Measurements from ENCODE around the gene ERBB4.

The ERBB4 gene

DNA sequence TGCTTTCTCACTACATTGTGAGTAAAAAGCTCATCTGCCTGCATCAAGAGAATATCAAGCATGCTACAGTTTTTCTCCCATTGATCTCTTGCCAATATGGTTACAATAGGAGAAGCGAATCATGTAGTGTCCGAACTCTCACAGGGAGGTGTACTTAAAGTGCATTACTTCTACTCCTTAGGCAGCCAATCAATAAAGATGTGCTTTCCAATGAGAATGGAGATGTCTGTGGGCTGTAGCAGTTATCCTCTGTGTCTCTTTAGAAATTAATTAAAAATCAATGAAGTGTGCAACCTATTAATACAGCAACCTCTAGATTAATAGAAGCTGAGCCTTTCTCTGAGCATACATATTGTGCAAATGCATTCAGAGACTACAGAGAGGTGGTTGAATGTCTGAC lies 1098.5 kb downstream of the ERBB4 start:
- DNase-seq: no peak

GRCh38 chr2:211439011-211439410 lies 1099.6 kb downstream of the ERBB4 start:
- no peak for DNase-seq

GRCh38 chr2:211437396-211437795 lies 1101.2 kb downstream of the ERBB4 start:
- DNase-seq: no peak

GRCh38 chr2:211436182-211436581 lies 1102.4 kb downstream of the ERBB4 start:
- no peak for DNase-seq

DNA sequence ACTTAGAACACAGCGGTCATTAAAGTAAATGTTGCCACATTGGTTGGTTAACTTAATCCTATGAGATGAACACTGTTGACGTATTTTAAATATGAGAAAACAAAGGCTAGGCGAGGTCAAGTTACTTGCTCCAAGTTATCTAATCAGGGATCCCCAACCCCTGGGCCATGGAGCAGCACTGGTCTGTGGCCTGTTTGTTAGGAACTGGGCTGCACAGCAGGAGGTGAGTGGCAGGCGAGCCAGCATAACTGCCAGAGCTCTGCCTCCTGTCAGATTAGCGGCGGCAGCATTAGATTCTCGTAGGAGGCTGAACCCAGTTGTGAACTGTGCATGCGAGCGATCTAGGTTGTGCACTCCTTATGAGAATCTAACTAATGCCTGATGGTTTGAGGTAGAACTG lies 1103.3 kb downstream of the ERBB4 start:
- DNase-seq: no peak

GRCh38 chr2:211434773-211435172 lies 1103.8 kb downstream of the ERBB4 start:
- DNase-seq: no peak

DNA sequence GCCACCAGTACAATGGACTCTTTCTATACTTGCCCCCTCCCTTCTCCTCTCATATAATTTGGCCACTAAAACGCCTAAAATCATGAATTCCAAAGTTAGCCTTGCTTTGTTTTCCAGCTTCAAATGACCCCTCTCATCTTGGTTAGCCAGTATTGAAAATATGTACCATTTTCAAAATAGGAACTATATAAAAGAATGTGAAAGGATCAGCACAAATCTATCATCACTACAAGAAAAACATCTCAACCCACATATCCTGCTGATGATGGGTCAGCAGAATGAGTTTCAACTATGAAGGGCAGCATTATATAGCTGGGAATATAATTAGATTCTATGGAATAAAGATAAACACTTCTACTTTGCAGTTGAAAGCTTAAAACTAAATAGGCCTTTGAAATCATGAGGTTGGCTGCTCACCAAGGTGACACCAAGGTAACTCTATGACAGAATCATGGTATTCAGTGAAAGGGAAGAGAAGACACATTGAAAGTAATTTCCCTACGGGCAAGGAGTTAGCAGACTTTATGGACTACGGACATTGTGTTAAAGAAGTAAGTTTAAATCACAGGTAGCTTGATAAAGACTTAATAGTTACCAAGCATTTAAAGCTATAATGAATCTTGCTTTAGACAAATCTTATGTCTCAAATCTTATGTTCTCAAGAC lies 1109.2 kb downstream of the ERBB4 start:
- no peak for DNase-seq

- DNase-seq: no peak
Observed at GRCh38 chr2:211426240-211426639, 1112.4 kb downstream of the ERBB4 start.

DNA sequence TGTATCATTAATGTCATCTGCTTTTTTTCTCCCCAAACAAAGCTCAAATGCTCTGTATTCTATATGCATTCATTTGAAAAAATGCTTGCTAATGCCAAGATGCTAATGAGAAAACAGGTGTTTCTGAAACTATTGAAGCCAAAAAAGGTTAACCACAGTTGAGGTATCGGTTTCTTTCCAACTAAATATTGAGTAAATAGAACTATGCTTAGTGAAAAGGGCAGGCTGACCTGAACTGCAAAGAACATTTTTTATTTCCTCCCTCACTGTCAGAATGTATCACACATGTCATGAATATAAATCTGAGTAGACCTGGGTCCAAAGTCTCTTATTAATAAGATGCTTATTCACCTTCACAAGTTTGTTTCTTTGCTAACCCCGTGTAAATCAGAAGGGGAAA lies 1115.6 kb downstream of the ERBB4 start:
- no peak for DNase-seq

DNA sequence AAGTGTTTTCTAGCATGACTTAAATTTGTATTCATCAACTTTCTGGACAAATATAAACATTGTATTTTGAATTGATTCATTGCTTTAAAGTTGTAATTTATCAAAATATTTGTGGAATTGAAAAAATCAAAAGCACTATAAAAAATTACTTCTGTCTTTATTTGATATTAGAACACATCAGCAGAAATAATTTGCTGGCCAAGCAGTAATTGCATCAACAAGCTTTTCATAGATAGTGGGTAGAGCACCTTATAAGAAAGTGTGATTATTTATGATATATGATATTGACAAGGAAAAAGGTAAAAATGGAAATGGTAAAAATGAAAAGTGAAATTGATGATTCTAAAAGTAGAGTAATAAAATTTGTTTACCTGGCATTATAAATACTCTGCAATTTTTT lies 1121.1 kb downstream of the ERBB4 start:
- no peak for DNase-seq

- no peak for DNase-seq
Observed at GRCh38 chr2:211416373-211416772, 1122.2 kb downstream of the ERBB4 start.

DNA sequence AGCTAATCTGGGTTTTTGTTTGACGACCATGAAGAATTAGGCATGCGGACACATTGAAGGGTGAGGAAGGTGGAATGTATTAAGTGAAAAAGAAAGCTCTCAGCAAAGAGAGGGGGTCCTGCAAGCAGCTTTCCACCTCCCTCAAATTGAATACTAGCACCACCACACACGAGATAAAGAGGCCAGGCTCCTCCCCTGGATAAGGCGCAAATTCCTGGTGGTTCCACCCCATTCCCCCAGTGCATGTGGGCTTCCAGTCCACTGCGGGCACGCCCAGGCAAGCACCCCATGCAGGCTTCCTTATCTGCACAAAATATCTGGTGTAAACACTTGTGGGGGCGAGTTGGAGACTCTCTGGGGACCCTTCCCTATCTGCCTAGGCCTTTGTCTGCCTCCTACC lies 1124.9 kb downstream of the ERBB4 start:
- no peak for DNase-seq

DNA sequence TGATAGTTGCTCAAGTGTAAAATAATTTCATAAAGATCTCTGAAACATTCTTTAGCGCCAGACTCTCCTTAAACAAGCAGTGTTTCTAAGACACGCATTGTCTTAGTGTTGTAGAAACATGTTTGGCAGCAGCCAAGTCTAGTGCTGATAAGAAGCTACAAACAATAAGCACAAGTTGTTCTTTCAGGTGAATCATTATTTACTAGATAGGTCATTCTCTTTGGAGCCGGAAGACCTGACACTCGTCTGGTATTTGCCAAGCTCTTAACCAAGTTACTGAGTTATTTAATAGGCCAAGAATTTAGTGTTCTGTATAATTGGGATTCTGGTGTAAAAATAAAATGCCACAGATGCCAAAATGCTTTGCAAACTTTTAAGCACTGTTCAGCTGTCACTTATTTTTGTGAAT lies 1130.1 kb downstream of the ERBB4 start:
- DNase-seq: no peak

- DNase-seq: no peak
Observed at GRCh38 chr2:211407076-211407475, 1131.5 kb downstream of the ERBB4 start.

DNA sequence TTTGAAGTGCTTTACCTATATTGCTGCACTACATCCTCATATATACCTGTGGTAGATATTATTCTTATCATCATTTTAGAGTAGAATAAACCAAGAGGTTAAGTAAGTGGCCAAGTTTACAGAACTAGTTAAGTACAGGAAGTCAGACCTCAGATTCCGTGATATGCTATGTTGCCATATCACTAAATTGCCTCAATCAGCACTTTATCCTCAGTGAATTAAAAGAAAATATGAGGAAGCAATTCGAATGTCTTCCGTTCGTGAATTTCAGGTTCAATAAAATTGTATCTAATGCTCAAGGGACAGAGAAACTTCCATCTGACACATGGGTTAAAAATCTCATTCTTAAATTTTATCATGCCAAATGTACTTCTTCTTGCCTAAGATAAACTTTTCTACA lies 1133.6 kb downstream of the ERBB4 start:
- DNase-seq: no peak

DNA sequence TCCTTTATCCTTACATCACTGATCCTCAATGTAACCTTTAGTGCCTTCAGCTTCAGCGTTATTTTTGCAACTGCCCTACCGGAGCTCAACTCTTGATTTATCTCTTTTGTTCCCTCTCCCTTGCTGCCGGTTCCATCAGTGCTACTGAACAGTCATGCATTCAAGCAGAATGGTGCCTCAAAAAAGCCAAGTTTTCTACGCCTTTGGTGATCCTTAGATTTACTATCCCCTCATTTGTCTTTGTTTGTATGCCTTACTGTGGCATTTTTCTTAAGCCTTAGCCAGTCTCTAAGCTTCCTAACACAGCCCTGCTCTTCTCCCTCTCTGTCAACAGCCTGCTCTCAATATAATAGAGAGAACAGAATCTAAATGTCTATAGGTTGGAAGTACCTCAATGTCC lies 1134.5 kb downstream of the ERBB4 start:
- no peak for DNase-seq

- no peak for DNase-seq
Observed at GRCh38 chr2:211401328-211401727, 1137.3 kb downstream of the ERBB4 start.

DNA sequence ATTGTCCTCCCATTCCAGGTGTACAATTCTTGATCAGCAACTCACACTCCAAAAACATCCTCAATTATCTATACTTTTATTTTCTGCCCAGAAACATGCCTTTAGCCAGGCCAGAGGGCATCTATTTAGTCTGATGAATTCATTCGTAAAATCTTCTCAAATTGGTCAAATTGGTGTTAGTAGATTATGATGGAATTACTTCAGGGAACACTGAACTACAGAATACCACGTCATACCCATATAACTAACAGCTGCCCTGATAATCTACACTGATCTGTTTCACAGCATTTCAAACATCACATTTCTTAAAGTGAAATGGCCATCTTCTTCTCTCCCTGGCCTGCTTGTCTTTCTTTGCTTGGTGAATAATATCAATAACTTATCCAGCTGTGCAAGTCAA lies 1140.8 kb downstream of the ERBB4 start:
- no peak for DNase-seq

DNA sequence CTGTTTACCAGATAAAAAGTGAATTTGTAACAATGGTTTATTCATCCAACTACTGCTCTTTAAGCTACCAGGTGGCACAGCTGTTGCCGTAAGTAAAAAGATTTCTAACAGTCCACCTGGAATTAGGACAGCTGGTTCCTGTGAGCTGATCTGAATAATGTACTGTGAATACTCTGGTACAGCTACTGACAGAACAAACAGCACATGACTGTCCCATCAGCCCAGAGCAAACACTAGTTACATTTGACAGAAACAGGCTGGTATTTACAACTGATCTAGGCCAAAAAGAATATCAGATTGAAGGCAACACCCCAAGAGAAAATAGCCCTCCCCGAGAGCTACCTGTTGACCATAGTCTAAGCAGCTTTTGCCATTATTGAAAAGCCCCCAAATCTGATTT lies 1141.8 kb downstream of the ERBB4 start:
- peak; percentile 1 for DNase-seq

DNA sequence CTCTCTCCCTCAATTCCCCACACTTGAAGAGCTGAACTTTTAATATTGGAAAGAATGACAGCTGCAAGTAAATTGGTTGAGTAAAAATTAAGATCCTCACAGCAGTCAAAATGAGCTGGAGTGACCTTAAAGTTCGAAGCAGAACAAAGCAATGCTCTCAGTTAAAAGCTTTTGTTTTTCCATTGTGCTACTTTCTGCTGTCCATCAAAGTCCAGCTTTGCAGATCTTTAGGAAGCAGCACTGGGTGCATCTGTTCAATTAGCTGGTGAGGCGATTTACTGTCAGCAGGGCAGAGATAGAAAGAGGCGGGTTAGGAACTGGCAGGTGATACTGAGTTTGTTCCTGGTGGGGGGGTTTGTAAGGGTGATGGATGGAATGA lies 1147.4 kb downstream of the ERBB4 start:
- DNase-seq: no peak

- DNase-seq: no peak
Observed at GRCh38 chr2:211390536-211391188, 1147.9 kb downstream of the ERBB4 start.

DNA sequence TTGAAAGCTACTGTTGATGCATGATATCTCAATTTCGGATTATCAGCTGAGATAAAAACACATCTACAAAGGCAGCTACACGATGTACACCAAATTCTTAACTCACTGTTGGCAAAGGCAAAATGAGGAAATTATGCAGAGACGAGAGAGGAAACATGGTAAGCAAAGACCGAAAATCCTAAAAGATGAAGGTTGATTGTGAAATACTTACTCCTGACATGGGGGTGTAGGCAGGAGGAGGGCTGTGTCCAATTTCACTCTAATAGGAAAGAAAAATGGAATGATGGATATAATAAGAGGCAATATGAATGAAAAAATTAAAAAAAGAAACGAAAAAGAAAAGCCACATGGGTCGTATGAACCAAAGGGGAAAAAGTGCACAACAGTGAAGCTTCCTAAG lies 1150.9 kb downstream of the ERBB4 start:
- no peak for DNase-seq

DNA sequence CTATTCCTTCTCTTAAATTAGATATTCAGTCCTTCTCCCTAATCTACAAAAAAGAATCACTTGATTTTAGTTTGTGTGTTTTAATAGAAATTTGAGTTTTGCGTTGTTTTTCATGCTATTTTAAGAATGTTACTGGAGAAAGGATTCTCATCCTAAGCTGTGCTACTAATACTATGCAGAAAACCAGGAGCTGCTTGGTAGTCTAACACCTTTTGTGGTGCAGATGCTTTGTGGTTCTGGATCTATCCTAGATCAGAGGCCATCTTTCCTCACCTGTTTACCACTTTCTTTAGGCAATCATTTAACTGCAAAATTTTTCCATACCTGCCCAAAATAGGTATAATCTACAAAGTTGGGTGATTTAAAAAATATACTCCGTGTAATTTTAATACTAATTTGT lies 1158.6 kb downstream of the ERBB4 start:
- no peak for DNase-seq

GRCh38 chr2:211376410-211376809 lies 1162.2 kb downstream of the ERBB4 start:
- DNase-seq: no peak

GRCh38 chr2:211373203-211373602 lies 1165.4 kb downstream of the ERBB4 start:
- no peak for DNase-seq

Data from NCI-H2107 (cell line).